Measurements from ENCODE around the gene PIWIL1. TPM values are rescaled to one million over a fixed set of nuclear protein-coding genes. Genes with fewer than 3 reads are reported as not detected.

The PIWIL1 gene
- total RNA-seq (not detected), polyA plus RNA-seq (not detected)

DNA sequence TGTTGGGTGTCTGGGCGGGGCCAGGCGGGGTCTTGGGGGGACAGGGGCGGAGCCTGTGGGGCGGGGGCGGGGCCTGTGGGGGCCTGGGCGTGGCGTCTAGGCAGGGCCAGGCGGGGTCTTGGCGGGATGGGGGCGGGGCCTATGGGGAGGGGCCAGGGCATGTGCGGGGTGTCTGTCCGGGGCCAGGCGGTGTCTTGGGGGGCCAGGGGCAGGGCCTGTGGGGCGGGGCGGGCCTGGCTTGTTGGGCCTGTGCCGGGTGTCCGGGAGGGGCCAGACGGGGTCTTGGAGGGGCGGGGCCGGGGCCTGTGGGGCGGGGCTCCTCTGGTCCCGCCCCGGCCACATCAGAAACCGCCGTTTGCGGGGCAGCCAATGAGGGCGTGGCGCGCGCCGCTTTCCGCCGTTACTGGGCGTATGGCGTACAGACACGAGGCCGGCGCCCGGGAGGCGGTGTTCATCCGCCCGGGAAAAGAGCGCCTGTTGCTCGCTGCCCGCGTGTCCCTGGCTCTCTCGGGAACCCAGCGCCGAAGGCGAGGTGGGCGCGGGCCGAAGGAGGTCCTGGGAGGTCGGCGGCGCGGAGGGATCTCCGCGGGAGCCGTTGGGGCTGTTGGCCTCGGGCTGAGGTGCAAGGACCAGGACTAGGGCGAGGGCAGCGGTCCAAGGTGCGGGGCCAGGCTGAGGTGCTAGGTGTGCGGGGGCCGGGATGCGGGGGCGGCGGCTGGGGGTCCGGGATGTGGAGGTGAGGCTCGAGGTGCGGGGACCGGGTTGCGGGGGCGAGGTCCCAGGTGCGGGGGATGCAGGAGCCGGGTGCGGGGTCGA, at the start of gene PIWIL1:
PIWIL1 (plus strand) TSS at position 400 of the 816 bp plus-strand sequence. CDS start 4,705 bp downstream, outside the sequence.
- H3K4me1 Mint-ChIP-seq, result no peaks in the 10 kb centered on the region
- H3K9me3 Mint-ChIP-seq, result peaks cover 0 to 4% (median 0%) of the 10 kb centered on the region in 7 donors
- peaks cover 5% of the 10 kb centered on the region for H3K27me3 Mint-ChIP-seq
- no peaks in the 10 kb centered on the region for H3K36me3 Mint-ChIP-seq
- H3K27ac Mint-ChIP-seq, result no peak within 1 kb of the TSS
- Histone ChIP-seq H3K4me1 (ENCODE audit: control insufficient read depth, insufficient read depth, low read length, poor library complexity, severe bottlenecking) (no peaks in the 10 kb centered on the region), H3K4me3 (ENCODE audit: low read depth, low read length) (no peak within 1 kb of the TSS), H3K27ac (ENCODE audit: insufficient read depth, low read length, poor library complexity, severe bottlenecking) (no peak within 1 kb of the TSS), H3K27me3 (ENCODE audit: control insufficient read depth, insufficient read depth, low read length) (no peaks in the 10 kb centered on the region), H3K9me3 (ENCODE audit: control insufficient read depth in 2 of 2, low read length in 2 of 2) (no peaks in the 10 kb centered on the region), H3K36me3 (ENCODE audit: control insufficient read depth, insufficient read depth, low read length) (no peaks in the 10 kb centered on the region)
- DNase-seq (no peak), ATAC-seq (ENCODE audit: low read depth in 2 of 2) (no peak)
- H3K4me3 Mint-ChIP-seq, result no peak within 1 kb of the TSS

GRCh38 chr12:130288206-130288605, 49.5 kb upstream of the PIWIL1 start:
- Mint-ChIP-seq H3K36me3 (no peaks in the 10 kb centered on the region), H3K27ac (no peak overlapping the region), H3K27me3 (no peaks in the 10 kb centered on the region), H3K4me1 (no peaks in the 10 kb centered on the region), H3K4me3 (no peak overlapping the region), H3K9me3 (peaks cover 0 to 11% (median 4%) of the 10 kb centered on the region in 7 donors)
- Histone ChIP-seq H3K4me1 (ENCODE audit: control insufficient read depth, insufficient read depth, low read length, poor library complexity, severe bottlenecking) (no peaks in the 10 kb centered on the region), H3K27me3 (ENCODE audit: control insufficient read depth, insufficient read depth, low read length) (no peaks in the 10 kb centered on the region), H3K9me3 (ENCODE audit: control insufficient read depth in 2 of 2, low read length in 2 of 2) (no peaks in the 10 kb centered on the region), H3K4me3 (ENCODE audit: low read depth, low read length) (no peak overlapping the region), H3K27ac (ENCODE audit: insufficient read depth, low read length, poor library complexity, severe bottlenecking) (no peak overlapping the region), H3K36me3 (ENCODE audit: control insufficient read depth, insufficient read depth, low read length) (no peaks in the 10 kb centered on the region)
- ATAC-seq (ENCODE audit: low read depth in 2 of 2) (no peak), DNase-seq (no peak)

GRCh38 chr12:130288691-130289090, 49.0 kb upstream of the PIWIL1 start:
- Histone ChIP-seq H3K9me3 (ENCODE audit: control insufficient read depth in 2 of 2, low read length in 2 of 2) (no peaks in the 10 kb centered on the region), H3K27ac (ENCODE audit: insufficient read depth, low read length, poor library complexity, severe bottlenecking) (no peak overlapping the region), H3K4me1 (ENCODE audit: control insufficient read depth, insufficient read depth, low read length, poor library complexity, severe bottlenecking) (no peaks in the 10 kb centered on the region), H3K4me3 (ENCODE audit: low read depth, low read length) (no peak overlapping the region), H3K27me3 (ENCODE audit: control insufficient read depth, insufficient read depth, low read length) (no peaks in the 10 kb centered on the region), H3K36me3 (ENCODE audit: control insufficient read depth, insufficient read depth, low read length) (no peaks in the 10 kb centered on the region)
- H3K9me3 Mint-ChIP-seq, result peaks cover 0 to 12% (median 4%) of the 10 kb centered on the region in 7 donors
- no peaks in the 10 kb centered on the region for H3K4me1 Mint-ChIP-seq
- H3K4me3 Mint-ChIP-seq, result no peak overlapping the region
- DNase-seq, result no peak
- no peak for ATAC-seq (ENCODE audit: low read depth in 2 of 2)
- H3K36me3 Mint-ChIP-seq, result no peaks in the 10 kb centered on the region
- no peaks in the 10 kb centered on the region for H3K27me3 Mint-ChIP-seq
- no peak overlapping the region for H3K27ac Mint-ChIP-seq

DNA sequence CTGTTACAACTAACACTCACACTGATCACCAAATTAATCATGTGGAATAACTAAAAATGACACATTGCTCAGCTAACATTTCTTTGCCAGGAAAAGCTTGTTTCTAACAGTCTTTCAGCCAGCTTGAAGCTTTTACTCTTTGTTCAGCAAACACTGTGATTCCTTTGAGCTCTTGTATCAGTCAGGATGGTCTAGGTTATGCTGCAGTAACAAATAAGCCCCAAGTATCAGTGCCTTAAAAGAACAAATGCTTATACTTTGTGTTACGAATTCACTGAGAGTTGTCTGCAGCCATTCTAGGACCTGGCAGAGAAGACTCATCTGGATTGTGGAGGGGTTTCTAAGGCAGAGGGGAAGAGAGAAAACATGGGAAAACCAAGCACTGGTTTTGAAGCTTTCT, 47.6 kb upstream of the PIWIL1 start:
- Mint-ChIP-seq H3K4me3 (no peak overlapping the region), H3K9me3 (peaks cover 0 to 12% (median 2%) of the 10 kb centered on the region in 7 donors), H3K36me3 (no peaks in the 10 kb centered on the region), H3K27me3 (no peaks in the 10 kb centered on the region), H3K27ac (no peak overlapping the region), H3K4me1 (no peaks in the 10 kb centered on the region)
- Histone ChIP-seq H3K27me3 (ENCODE audit: control insufficient read depth, insufficient read depth, low read length) (no peaks in the 10 kb centered on the region), H3K27ac (ENCODE audit: insufficient read depth, low read length, poor library complexity, severe bottlenecking) (no peak overlapping the region), H3K4me3 (ENCODE audit: low read depth, low read length) (no peak overlapping the region), H3K4me1 (ENCODE audit: control insufficient read depth, insufficient read depth, low read length, poor library complexity, severe bottlenecking) (no peaks in the 10 kb centered on the region), H3K9me3 (ENCODE audit: control insufficient read depth in 2 of 2, low read length in 2 of 2) (no peaks in the 10 kb centered on the region), H3K36me3 (ENCODE audit: control insufficient read depth, insufficient read depth, low read length) (no peaks in the 10 kb centered on the region)
- DNase-seq, result no peak
- no peak for ATAC-seq (ENCODE audit: low read depth in 2 of 2)

DNA sequence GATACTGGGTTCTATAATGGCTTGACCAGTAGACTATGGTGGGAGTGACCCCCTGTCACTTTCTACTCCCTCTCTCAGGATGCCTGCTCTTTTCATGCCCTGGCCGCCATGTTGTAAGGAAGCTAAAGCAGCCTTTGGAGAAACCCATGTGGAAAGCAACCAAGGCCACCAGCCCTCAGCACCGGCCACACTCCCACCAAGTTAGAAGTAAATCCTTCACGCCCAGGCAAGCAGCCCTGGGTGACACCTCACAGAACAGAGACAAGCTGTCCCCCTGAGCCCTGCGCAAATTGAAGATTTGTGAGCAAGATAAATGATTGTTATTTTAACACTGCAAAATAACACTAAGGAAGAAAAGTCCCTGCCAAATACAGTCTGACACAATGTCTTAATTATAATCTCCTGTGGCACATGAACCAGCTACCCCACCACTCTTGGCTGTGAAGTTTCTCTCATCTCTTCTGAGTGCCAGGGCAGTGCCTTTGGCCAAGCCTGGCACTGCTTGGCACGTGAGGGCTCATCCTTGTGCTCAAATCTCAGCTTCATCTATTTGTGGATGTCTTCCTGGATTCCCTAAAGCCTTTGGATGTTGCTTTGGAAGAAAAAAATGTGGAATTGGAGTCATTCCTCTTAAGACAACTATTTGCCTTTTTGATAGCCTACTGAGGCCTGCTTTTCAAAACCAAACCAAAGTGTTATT, 39.2 kb upstream of the PIWIL1 start:
- no peak overlapping the region for H3K27ac Mint-ChIP-seq

DNA sequence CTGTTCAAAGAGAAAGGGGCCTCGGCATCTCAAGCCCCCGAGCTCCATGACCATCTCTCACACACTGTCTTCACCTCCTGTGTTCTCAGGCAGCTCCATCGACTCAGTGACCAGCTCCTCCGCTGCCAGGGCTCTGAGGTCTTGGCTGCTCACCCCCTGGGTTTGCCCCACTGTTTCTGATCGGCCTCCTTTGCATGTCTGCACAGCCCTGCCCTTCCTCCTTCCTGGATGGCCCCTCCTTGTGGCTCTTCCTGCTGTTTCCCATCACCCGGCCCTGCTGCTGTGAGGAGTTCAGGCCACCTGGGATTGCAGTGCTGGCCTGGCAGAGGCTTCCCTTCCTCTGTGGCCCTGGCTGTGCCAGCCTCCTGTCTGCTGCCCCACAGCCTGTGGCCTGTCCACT, 38.1 kb upstream of the PIWIL1 start:
- Mint-ChIP-seq H3K9me3 (peaks cover 0 to 20% (median 6%) of the 10 kb centered on the region in 7 donors), H3K4me1 (no peaks in the 10 kb centered on the region), H3K27me3 (no peaks in the 10 kb centered on the region), H3K27ac (no peak overlapping the region), H3K4me3 (no peak overlapping the region), H3K36me3 (no peaks in the 10 kb centered on the region)
- ATAC-seq (ENCODE audit: low read depth in 2 of 2), result no peak
- no peak for DNase-seq
- no peaks in the 10 kb centered on the region for H3K9me3 ChIP-seq (ENCODE audit: control insufficient read depth in 2 of 2, low read length in 2 of 2)
- H3K4me1 ChIP-seq (ENCODE audit: control insufficient read depth, insufficient read depth, low read length, poor library complexity, severe bottlenecking), result no peaks in the 10 kb centered on the region
- H3K36me3 ChIP-seq (ENCODE audit: control insufficient read depth, insufficient read depth, low read length), result no peaks in the 10 kb centered on the region
- H3K4me3 ChIP-seq (ENCODE audit: low read depth, low read length), result no peak overlapping the region
- H3K27ac ChIP-seq (ENCODE audit: insufficient read depth, low read length, poor library complexity, severe bottlenecking), result no peak overlapping the region
- no peaks in the 10 kb centered on the region for H3K27me3 ChIP-seq (ENCODE audit: control insufficient read depth, insufficient read depth, low read length)

More for the DNA sequence above, 39.2 kb upstream of the PIWIL1 start:
- ATAC-seq (ENCODE audit: low read depth in 2 of 2) (no peak), DNase-seq (no peak)
- Histone ChIP-seq H3K36me3 (ENCODE audit: control insufficient read depth, insufficient read depth, low read length) (no peaks in the 10 kb centered on the region), H3K9me3 (ENCODE audit: control insufficient read depth in 2 of 2, low read length in 2 of 2) (no peaks in the 10 kb centered on the region), H3K4me1 (ENCODE audit: control insufficient read depth, insufficient read depth, low read length, poor library complexity, severe bottlenecking) (no peaks in the 10 kb centered on the region), H3K27ac (ENCODE audit: insufficient read depth, low read length, poor library complexity, severe bottlenecking) (no peak overlapping the region), H3K27me3 (ENCODE audit: control insufficient read depth, insufficient read depth, low read length) (no peaks in the 10 kb centered on the region), H3K4me3 (ENCODE audit: low read depth, low read length) (no peak overlapping the region)
- no peak overlapping the region for H3K4me3 Mint-ChIP-seq
- H3K36me3 Mint-ChIP-seq, result no peaks in the 10 kb centered on the region
- H3K9me3 Mint-ChIP-seq, result peaks cover 0 to 20% (median 6%) of the 10 kb centered on the region in 7 donors
- no peaks in the 10 kb centered on the region for H3K4me1 Mint-ChIP-seq
- H3K27me3 Mint-ChIP-seq, result no peaks in the 10 kb centered on the region

DNA sequence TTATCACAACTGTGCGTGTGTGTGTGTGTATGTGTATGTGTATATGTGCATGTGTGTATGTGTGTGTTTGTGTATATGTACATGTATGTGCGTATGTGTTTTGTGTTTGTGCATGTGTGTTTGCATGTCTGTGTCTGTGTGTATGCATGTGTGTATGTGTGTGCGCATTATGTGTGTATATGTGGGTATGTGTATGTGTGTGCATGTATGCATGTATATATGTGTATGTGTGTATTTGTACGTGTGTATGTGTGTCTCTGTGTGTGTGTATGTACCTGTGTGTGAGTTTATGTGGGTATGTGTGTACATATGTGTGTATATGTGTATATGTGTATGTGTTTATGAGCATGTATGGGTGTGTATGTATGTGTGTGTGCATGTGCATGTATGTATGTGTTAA, 37.6 kb upstream of the PIWIL1 start:
- no peaks in the 10 kb centered on the region for H3K9me3 ChIP-seq (ENCODE audit: control insufficient read depth in 2 of 2, low read length in 2 of 2)
- Mint-ChIP-seq H3K27me3 (no peaks in the 10 kb centered on the region), H3K4me3 (no peak overlapping the region), H3K36me3 (no peaks in the 10 kb centered on the region), H3K4me1 (no peaks in the 10 kb centered on the region), H3K27ac (no peak overlapping the region), H3K9me3 (peaks cover 0 to 20% (median 6%) of the 10 kb centered on the region in 7 donors)
- H3K4me1 ChIP-seq (ENCODE audit: control insufficient read depth, insufficient read depth, low read length, poor library complexity, severe bottlenecking), result no peaks in the 10 kb centered on the region
- H3K4me3 ChIP-seq (ENCODE audit: low read depth, low read length), result no peak overlapping the region
- ATAC-seq (ENCODE audit: low read depth in 2 of 2) (no peak), DNase-seq (no peak)
- H3K27ac ChIP-seq (ENCODE audit: insufficient read depth, low read length, poor library complexity, severe bottlenecking), result no peak overlapping the region
- no peaks in the 10 kb centered on the region for H3K36me3 ChIP-seq (ENCODE audit: control insufficient read depth, insufficient read depth, low read length)
- H3K27me3 ChIP-seq (ENCODE audit: control insufficient read depth, insufficient read depth, low read length), result no peaks in the 10 kb centered on the region

Data from CD4-positive, CD25-positive, alpha-beta regulatory T cell (primary cell).